ENCODE data around the gene PTPN22.
A peak's percentile ranks its signal among the peaks of the same experiment; 100 is the strongest.

PTPN22 gene

GRCh38 chr1:113887402-113888175 lies 16.1 kb upstream of the PTPN22 start, which contains the start of gene BCL2L15:
Gene BCL2L15, minus strand, starts transcription at chr1:113887581. Its CDS starts 206 bp downstream, at chr1:113887375.
- DNase-seq (ENCODE audit: low spot score) = peak; percentile 95

DNA sequence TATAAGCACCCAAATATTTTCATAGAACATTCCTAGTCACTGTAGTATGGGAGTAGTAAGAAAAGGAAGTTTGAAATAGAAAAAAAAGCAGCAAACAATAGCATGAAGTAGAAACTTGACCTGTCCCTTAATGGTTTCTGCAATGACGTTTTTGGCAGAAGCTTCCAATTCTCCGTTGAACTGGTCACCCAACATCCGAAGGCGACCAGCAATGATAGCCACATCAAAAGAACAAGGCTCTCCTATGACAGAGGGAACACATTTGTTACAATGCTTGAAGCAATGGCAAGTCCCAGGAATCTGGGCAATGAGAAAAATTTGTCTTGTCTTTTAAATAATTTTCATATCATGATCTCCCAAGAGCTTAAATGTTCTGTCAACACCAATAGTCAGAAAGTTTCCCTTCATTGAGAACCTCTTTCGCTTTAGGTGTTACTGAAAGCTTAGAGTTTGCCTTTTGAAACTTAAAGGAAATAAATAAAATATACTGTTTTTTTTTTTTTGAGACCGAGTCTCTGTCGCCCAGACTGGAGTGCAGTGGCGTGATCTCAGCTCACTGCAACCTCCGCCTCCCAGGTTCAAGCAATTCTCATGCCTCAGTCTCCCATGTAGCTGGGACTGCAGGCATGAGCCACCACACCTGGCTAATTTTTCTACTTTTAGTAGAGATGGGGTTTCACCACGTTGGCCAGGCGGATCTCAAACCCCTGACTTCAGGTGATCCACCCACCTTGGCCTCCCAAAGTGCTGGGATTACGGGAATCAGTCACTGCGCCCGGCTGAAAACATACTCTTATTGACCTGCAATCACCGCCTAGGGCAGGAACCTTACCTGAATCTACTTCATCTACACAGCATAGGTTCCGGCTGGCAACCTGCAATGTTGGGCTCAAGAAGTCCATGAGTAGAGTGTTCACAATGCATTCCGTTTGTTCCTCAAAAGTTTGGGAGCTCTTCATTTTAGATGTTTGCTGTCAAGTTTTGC lies 15.2 kb upstream of the PTPN22 start:
- DNase-seq (ENCODE audit: low spot score) = peak; percentile 66

DNA sequence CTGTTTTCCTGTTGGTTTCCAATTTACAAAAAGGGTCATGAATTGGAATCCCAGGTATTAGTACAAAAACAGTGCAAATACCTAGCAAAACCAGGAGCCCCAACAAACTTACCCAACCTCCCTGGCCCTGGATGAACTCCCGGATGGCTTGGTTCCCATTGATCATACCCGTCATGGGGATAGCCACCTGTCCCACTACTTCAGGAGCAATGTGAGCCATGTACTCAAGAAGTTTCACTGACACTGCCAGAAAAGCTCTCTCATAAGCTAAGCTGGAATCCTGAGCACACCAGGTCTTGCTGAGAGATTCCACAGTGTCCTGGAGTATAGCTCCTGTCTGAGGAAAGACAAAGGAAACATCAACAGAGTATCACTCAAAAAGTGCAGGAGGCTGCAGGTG lies 10.1 kb upstream of the PTPN22 start:
- DNase-seq (ENCODE audit: low spot score) = no peak

- DNase-seq (ENCODE audit: low spot score) = no peak
These were observed 8.2 kb upstream of the PTPN22 start for GRCh38 chr1:113879739-113880038.

DNA sequence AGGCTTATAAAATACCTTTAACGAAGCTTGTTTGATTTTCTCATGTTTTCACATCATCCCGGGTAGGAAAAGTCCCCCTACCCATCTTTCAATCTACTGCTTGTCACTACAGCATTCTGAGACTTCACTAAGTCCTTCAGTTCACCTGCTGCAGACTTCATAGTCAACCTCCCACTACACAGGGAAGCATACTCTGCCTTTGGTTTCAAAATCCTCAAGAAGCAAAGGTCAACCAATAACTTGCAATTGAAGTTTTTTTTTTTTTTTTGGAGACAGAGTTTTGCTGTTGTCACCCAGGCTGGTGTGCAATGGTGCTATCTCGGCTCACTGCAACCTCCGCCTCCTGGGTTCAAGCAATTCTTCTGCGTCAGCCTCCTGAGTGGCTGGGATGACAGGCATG lies 4.7 kb upstream of the PTPN22 start:
- DNase-seq (ENCODE audit: low spot score) = no peak

GRCh38 chr1:113875714-113876113 lies 4.2 kb upstream of the PTPN22 start:
- DNase-seq (ENCODE audit: low spot score) = no peak

GRCh38 chr1:113874012-113874879 lies 2.7 kb upstream of the PTPN22 start:
- peak; percentile 37 for DNase-seq (ENCODE audit: low spot score)

DNA sequence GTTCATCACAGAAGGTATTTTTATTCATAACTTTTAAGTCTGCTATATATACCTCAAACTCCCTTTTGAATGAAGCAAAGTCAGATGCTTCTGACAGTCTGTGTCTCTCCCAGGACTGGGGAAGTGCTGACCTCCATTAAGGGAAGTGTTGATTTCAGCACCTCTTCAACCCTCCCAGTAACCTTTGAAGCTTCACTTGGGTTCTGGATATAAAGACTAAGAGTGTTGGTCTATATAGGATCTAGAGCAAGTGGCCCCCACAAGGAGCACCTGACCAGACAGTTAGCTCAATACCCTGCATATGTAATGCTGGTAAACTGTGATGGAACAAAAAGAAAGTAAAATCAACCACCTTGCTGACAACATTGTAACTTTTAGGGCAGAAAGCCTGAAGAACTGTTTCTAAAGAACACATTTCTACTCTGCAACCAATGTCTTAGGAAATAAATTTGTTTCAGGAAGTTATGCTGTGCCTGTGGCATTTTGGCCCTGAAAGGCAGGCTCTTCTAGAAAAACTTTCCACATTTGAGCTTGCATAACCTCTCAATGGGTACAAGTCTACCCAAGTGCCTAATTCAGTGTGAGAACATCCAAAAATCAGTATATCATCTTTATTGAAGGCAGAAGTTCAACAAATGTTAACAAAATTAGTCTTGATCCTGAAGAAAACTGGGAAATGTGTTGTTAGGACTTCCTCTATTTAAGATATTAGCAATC lies 865 bp upstream of the PTPN22 start:
- DNase-seq (ENCODE audit: low spot score) = no peak

GRCh38 chr1:113870778-113871177 lies 734 bp downstream of the PTPN22 start:
- DNase-seq (ENCODE audit: low spot score) = no peak

GRCh38 chr1:113868387-113869083 lies 3.0 kb downstream of the PTPN22 start:
- no peak for DNase-seq (ENCODE audit: low spot score)

DNA sequence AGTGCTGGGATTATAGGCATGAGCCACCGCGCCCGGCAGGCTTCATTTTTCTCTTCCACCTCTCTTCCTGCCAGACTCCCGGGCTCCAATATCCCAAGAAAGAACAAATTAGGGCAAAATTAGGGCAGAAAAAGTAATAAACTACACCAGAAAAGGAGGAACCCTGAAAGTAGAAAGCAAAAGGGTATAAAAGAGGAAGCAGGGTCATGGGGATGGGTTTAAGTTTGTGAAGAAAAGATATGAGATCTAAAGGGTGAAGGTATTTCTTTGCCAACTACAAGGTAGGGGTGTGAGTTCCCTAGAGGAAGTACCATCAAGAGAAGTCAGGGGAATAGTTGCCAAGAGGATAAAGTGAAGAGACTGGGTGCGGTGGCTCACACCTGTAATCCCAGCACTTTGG lies 9.9 kb downstream of the PTPN22 start:
- no peak for DNase-seq (ENCODE audit: low spot score)

- no peak for DNase-seq (ENCODE audit: low spot score)
These were observed 10.6 kb downstream of the PTPN22 start for GRCh38 chr1:113860891-113861290.

GRCh38 chr1:113859478-113860175 lies 11.9 kb downstream of the PTPN22 start:
- DNase-seq (ENCODE audit: low spot score) = no peak

- no peak for DNase-seq (ENCODE audit: low spot score)
These were observed 12.5 kb downstream of the PTPN22 start for GRCh38 chr1:113858982-113859381.

- no peak for DNase-seq (ENCODE audit: low spot score)
These were observed 13.1 kb downstream of the PTPN22 start for GRCh38 chr1:113858418-113858817.

- no peak for DNase-seq (ENCODE audit: low spot score)
These were observed 13.7 kb downstream of the PTPN22 start for GRCh38 chr1:113857776-113858175.

DNA sequence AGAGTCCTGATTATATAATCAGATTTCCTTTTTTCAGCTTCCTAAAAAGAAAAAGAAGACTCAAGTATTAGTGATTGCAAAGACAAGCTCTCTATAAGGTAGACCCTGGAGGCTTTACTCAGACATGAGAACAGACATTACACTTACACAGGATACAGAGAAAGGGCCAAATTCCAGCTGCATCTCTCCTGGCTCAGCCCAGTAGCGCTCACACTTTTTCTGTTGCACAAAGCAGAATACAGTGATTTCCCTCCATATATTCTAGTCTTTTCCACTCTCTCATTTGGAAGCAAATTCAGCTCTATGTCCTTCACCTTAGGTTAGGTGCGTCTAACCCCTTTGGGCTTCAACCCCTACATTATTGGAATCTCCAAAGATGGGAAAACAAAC lies 15.1 kb downstream of the PTPN22 start:
- no peak for DNase-seq (ENCODE audit: low spot score)

DNA sequence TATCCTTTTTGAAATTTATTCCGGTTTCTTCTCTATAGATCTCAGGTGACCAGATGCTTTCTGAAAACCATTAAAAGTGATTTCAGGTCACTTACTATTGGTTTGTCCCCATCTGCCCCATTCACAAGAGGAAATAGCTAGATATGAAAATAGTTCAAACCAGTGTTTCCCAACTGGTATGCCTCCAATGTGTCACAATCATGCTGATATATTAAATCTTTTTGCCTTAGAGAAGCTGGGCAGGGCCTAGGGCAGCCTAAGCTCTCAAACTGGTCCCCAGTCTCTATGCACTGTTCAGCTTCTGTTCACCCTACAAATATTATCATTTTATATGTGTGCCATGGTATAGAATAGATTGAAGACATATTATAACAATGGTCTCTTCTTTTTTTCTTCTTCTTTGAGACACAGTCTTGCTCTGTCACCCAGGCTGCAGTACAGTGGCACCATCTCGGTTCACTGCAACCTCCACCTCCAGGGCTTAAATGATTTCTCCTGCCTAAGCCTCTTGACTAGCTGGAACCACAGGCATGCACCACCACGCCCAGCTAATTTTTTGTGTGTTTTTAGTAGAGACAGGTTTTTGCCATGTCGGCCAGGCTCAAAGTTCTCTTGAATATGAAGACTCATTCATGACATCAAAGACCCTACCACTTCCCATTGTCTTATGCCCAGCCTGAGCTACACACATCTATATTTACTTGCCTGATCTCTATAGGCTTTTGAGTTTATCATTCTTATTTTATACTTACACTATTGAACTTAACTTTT lies 15.7 kb downstream of the PTPN22 start:
- peak; percentile 75 for DNase-seq (ENCODE audit: low spot score)

DNA sequence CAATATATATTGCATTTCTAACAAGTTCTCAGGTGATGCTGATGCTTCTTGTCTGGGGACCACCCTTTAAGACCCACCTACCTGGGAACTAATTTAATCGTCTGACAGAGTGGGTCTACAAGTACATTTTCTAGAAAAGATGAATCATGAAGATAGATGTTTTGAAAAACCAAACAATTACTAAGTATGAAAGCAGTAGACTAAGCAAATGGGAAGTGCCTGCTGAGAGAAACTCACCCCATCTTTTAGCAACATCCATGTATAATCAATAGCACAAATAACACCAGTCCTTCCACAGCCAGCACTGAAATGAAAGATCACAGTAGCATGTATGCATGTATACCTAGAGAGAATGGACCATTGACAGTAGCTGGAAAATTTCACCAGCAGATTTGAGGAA lies 17.3 kb downstream of the PTPN22 start:
- no peak for DNase-seq (ENCODE audit: low spot score)
